ENCODE results near the gene SLC17A9. TPM values are rescaled to one million over a fixed set of nuclear protein-coding genes. Genes with fewer than 3 reads are reported as not detected.

SLC17A9 gene
- total and polyA plus RNA-seq, 8 donors: 0.63 to 7.7 (median 3.1) TPM

GRCh38 chr20:63011798-63012197, 59.3 kb downstream of the SLC17A9 start:
- no peak overlapping the region for H3K4me3 ChIP-seq
- H3K36me3 ChIP-seq: no peaks in the 10 kb centered on the region
- FAIRE-seq (no peak), DNase-seq (peak in 1 of 6 donors; percentile 7), ATAC-seq (no peak)
- no peaks in the 10 kb centered on the region for H3K4me1 ChIP-seq
- no peak overlapping the region for H3K27ac ChIP-seq
- 13 to 17% methylated on average over 3 of the region's 3 CpGs for WGBS, 2 donors
- peaks cover 0 to 65% (median 9%) of the 10 kb centered on the region in 4 donors for H3K27me3 ChIP-seq
- TF ChIP-seq, protein P1, sequence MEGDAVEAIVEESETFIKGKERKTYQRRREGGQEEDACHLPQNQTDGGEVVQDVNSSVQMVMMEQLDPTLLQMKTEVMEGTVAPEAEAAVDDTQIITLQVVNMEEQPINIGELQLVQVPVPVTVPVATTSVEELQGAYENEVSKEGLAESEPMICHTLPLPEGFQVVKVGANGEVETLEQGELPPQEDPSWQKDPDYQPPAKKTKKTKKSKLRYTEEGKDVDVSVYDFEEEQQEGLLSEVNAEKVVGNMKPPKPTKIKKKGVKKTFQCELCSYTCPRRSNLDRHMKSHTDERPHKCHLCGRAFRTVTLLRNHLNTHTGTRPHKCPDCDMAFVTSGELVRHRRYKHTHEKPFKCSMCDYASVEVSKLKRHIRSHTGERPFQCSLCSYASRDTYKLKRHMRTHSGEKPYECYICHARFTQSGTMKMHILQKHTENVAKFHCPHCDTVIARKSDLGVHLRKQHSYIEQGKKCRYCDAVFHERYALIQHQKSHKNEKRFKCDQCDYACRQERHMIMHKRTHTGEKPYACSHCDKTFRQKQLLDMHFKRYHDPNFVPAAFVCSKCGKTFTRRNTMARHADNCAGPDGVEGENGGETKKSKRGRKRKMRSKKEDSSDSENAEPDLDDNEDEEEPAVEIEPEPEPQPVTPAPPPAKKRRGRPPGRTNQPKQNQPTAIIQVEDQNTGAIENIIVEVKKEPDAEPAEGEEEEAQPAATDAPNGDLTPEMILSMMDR (IDR thresholded peaks at IDR 0.05): no peak
- intact Hi-C loops (cut with DNase I): loop anchor here in 1 of 3 donors (10.0 kb wide), 1 partner anchor 117 kb away; no protein-coding TSS in a partner anchor
- H3K9me3 ChIP-seq: no peaks in the 10 kb centered on the region

GRCh38 chr20:63013207-63013606, 60.7 kb downstream of the SLC17A9 start:
- H3K27me3 ChIP-seq: peaks cover 0 to 61% (median 3%) of the 10 kb centered on the region in 4 donors
- ATAC-seq: no peak

DNA sequence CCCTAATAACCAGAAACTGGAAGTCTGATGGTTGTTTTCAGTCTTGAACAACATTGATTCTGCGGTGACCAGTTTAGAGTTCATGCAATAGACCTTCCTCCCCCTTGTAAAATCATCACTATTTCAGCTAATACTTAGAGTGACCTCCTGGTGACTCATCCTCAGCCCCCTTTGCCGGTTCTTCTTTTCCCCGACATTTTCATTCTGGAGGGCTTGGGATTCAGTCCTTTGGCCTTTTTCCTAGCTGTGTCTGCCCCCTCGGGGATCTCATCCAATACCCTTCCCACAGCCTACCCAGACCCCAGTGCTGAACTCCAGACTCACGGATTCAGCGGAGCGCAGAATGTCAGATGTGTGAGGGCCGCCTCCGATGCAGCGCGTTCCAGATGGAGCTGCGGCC, 61.8 kb downstream of the SLC17A9 start:
- Histone ChIP-seq H3K9me3 (no peaks in the 10 kb centered on the region), H3K4me1 (no peaks in the 10 kb centered on the region), H3K27me3 (peaks cover 0 to 51% (median 3%) of the 10 kb centered on the region in 4 donors), H3K4me3 (no peak overlapping the region), H3K36me3 (no peaks in the 10 kb centered on the region), H3K27ac (no peak overlapping the region)
- 17 to 20% methylated on average over 12 of the region's 12 CpGs for WGBS, 2 donors
- intact Hi-C loops (cut with DNase I): loop anchor here in 1 of 3 donors (10.0 kb wide), 1 partner anchor 119 kb away; no protein-coding TSS in a partner anchor
- TF ChIP-seq, protein P1 (IDR thresholded peaks at IDR 0.05): no peak
- DNase-seq (no peak), FAIRE-seq (no peak), ATAC-seq (no peak)

More at GRCh38 chr20:63013207-63013606, 60.7 kb downstream of the SLC17A9 start:
- no peaks in the 10 kb centered on the region for H3K9me3 ChIP-seq
- H3K36me3 ChIP-seq: no peaks in the 10 kb centered on the region
- H3K4me1 ChIP-seq: no peaks in the 10 kb centered on the region
- no peak overlapping the region for H3K4me3 ChIP-seq
- DNase-seq: no peak
- intact Hi-C loops (cut with DNase I): loop anchor here in 1 of 3 donors (10.0 kb wide), 1 partner anchor 118 kb away; no protein-coding TSS in a partner anchor
- FAIRE-seq: no peak
- H3K27ac ChIP-seq: no peak overlapping the region
- TF ChIP-seq, protein P1 (IDR thresholded peaks at IDR 0.05): no peak

GRCh38 chr20:63014710-63015109, 62.2 kb downstream of the SLC17A9 start:
- WGBS, 2 donors: 11 to 13% methylated on average over 11 of the region's 11 CpGs
- intact Hi-C loops (cut with DNase I): loop anchor here in 1 of 3 donors (10.0 kb wide), 1 partner anchor 120 kb away; no protein-coding TSS in a partner anchor
- H3K27me3 ChIP-seq: peaks cover 0 to 47% (median 1%) of the 10 kb centered on the region in 4 donors
- H3K9me3 ChIP-seq: no peaks in the 10 kb centered on the region
- no peaks in the 10 kb centered on the region for H3K4me1 ChIP-seq
- no peak for ATAC-seq
- no peak overlapping the region for H3K4me3 ChIP-seq
- no peak overlapping the region for H3K27ac ChIP-seq
- no peaks in the 10 kb centered on the region for H3K36me3 ChIP-seq
- DNase-seq: no peak
- TF ChIP-seq, protein P1 (IDR thresholded peaks at IDR 0.05): no peak
- no peak for FAIRE-seq

DNA sequence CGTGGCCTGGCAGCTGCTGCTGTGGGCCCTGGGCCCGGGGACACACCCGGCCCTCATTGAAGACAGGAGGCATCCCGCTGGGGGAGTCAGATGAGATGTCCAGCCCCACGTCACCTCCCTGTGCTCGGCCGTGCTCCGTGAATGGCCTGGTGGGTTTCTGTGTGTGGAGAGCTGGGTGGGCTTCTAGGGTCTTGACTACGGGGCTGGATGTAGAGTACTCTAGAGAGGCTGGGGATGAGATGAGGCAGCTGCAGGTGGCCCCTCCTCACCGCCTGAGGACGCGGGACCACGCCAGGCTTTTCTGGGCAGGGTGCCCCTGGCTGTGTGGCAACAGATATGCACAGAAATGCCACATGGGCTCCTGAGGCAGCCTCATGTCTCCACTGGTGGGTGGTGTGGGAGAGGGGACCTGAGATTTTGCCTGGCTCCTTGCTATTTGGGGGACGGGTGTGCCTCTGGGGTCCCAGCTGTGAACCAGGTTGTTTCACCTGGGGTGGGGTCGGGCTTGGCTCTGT, 62.7 kb downstream of the SLC17A9 start:
- H3K36me3 ChIP-seq: no peaks in the 10 kb centered on the region
- peaks cover 0 to 42% (median 0%) of the 10 kb centered on the region in 4 donors for H3K27me3 ChIP-seq
- H3K9me3 ChIP-seq: no peaks in the 10 kb centered on the region
- no peak overlapping the region for H3K4me3 ChIP-seq
- TF ChIP-seq, protein P1 (IDR thresholded peaks at IDR 0.05): no peak
- H3K27ac ChIP-seq: no peak overlapping the region
- WGBS, 2 donors: 42 to 45% methylated on average over 15 of the region's 15 CpGs
- intact Hi-C loops (cut with DNase I): loop anchor here in 1 of 3 donors (10.0 kb wide), 1 partner anchor 120 kb away; no protein-coding TSS in a partner anchor
- no peaks in the 10 kb centered on the region for H3K4me1 ChIP-seq
- ATAC-seq (no peak), FAIRE-seq (no peak), DNase-seq (peak in 1 of 6 donors; percentile 41)
